Esophagus muscularis mucosa (tissue), 4 donors: Measurements from ENCODE around the gene GALNT18. TPM values are rescaled to one million over a fixed set of nuclear protein-coding genes. Genes with fewer than 3 reads are reported as not detected.

Source experiments
- DNase-seq: peaks from one replicate; pipeline ENCODE4 v3.0.0-alpha.2; 2017; ENCODE audit errors: extremely low spot score
- H3K27ac ChIP-seq, 4 donors: fragments of 200-600 bp; sonication (generic); replicated peaks in 1 of 4; 1 replicate in 3 of 4; 2 replicates in 1 of 4; pipeline ENCODE4 v1.5.1; 2016 to 2019; ENCODE audit warnings: mild to moderate bottlenecking in 1 of 4
- H3K27me3 ChIP-seq, 4 donors: fragments of 200-600 bp; sonication (generic); one replicate each; pipeline versions ENCODE4 v1.5.1 to v1.6.0; 2016 to 2019
- H3K36me3 ChIP-seq, 4 donors: fragments of 200-600 bp; sonication (generic); one replicate each; pipeline ENCODE4 v1.5.1; 2016 to 2019
- H3K4me1 ChIP-seq, 4 donors: fragments of 200-600 bp; sonication (generic); one replicate each; pipeline ENCODE4 v1.5.1; 2016 to 2019
- H3K4me3 ChIP-seq, 4 donors: fragments of 200-600 bp; sonication (generic); 1 replicate in 2 of 4; 2 replicates in 2 of 4; pipeline ENCODE4 v1.5.1; 2016 to 2019; ENCODE audit warnings: mild to moderate bottlenecking in 4 of 4, moderate library complexity in 1 of 4
- H3K9me3 ChIP-seq, 4 donors: fragments of 200-600 bp; sonication (generic); 1 replicate in 3 of 4; 2 replicates in 1 of 4; pipeline ENCODE4 v1.5.1; 2016 to 2019
- CTCF ChIP-seq, 3 experiments: fragments of 200-600 bp in 2 of 3; fragments of 450-650 bp in 1 of 3; sonication (generic) in 2 of 3; IDR thresholded peaks; one replicate each; pipeline ENCODE4 v1.5.1; 2017 to 2019; ENCODE audit warnings: antibody characterized with exemption in 3 of 3, mild to moderate bottlenecking in 2 of 3, moderate library complexity in 1 of 3
- EP300 ChIP-seq: sonication (generic); formaldehyde crosslinking; IDR thresholded peaks from one replicate; pipeline ENCODE4 v1.6.1; 2017; ENCODE audit warnings: antibody characterized with exemption
- POLR2A ChIP-seq: fragments of 450-650 bp; IDR thresholded peaks from one replicate; pipeline ENCODE4 v1.6.1; 2017; ENCODE audit warnings: antibody characterized with exemption, moderate library complexity, mild to moderate bottlenecking, low read depth
- POLR2AphosphoS5 ChIP-seq, 2 donors: sonication (generic); formaldehyde crosslinking; IDR thresholded peaks; one replicate each; pipeline ENCODE4 v1.6.1; 2017; ENCODE audit warnings: antibody characterized with exemption in 2 of 2
- WGBS: methylation state at CpG from one replicate; pipeline ENCODE4 v1.1.5; 2018; 5-methylcytosine and 5-hydroxymethylcytosine counted together
- intact Hi-C: fragments of 100-400 bp; cut with DNase I; formaldehyde crosslinking; loops from one replicate; pipeline ENCODE4 v1.15.1; 2023
- total RNA-seq, 4 donors: library from RNA; depleted of rRNA; stranded (reverse); fragments of >200 nt; gene quantifications; one replicate each; pipeline versions ENCODE4 v1.1.0 to v1.2.1, GENCODE V29; 2016

GALNT18 gene
- total RNA-seq, 4 donors from 2014 or later = 29.1 to 67.0 (median 49.3) TPM

- intact Hi-C loops = loop anchor here (5.0 to 10.0 kb wide), 2 partner anchors 234 to 327 kb away; no protein-coding TSS in a partner anchor
- H3K27me3 ChIP-seq = no peaks in the 10 kb centered on the region
These were observed 360.2 kb downstream of the GALNT18 start for GRCh38 chr11:11261629-11262028.

GRCh38 chr11:11260903-11261302 is 360.9 kb downstream of the GALNT18 start:
- Histone ChIP-seq H3K9me3 (no peaks in the 10 kb centered on the region), H3K27me3 (no peaks in the 10 kb centered on the region), H3K36me3 (no peaks in the 10 kb centered on the region), H3K27ac (no peak overlapping the region), H3K4me3 (no peak overlapping the region), H3K4me1 (peaks cover 6 to 30% (median 19%) of the 10 kb centered on the region in 4 donors)
- intact Hi-C loops = loop anchor here (5.0 to 10.0 kb wide), 2 partner anchors 234 to 326 kb away; no protein-coding TSS in a partner anchor
- DNase-seq = no peak
- TF ChIP-seq EP300 = no peak
- TF ChIP-seq CTCF (IDR thresholded peaks at IDR 0.05) = no peak
- no peak for TF ChIP-seq POLR2A
- no peak for TF ChIP-seq POLR2AphosphoS5 (IDR thresholded peaks at IDR 0.05)
- WGBS = 79% methylated on average over 4 of the region's 4 CpGs

More at GRCh38 chr11:11261629-11262028, 360.2 kb downstream of the GALNT18 start:
- Histone ChIP-seq H3K4me3 (no peak overlapping the region), H3K27ac (no peak overlapping the region), H3K9me3 (no peaks in the 10 kb centered on the region), H3K36me3 (peaks cover 0 to under 1% (median 0%) of the 10 kb centered on the region in 4 donors), H3K4me1 (peaks cover 6 to 37% (median 24%) of the 10 kb centered on the region in 4 donors)
- no peak for TF ChIP-seq POLR2A
- TF ChIP-seq POLR2AphosphoS5 (IDR thresholded peaks at IDR 0.05) = no peak
- TF ChIP-seq EP300 = no peak
- no peak for TF ChIP-seq CTCF (IDR thresholded peaks at IDR 0.05)
- no peak for DNase-seq
- WGBS = 86% methylated on average over 5 of the region's 5 CpGs

- intact Hi-C loops = no loop called here
- no peaks in the 10 kb centered on the region for H3K36me3 ChIP-seq
- 94% methylated on average over 5 of the region's 5 CpGs for WGBS
These were observed 367.8 kb downstream of the GALNT18 start for GRCh38 chr11:11253995-11254394.

GRCh38 chr11:11253497-11253896 is 368.3 kb downstream of the GALNT18 start:
- H3K4me1 ChIP-seq = no peaks in the 10 kb centered on the region
- TF ChIP-seq POLR2A (no peak), POLR2AphosphoS5 (IDR thresholded peaks at IDR 0.05) (no peak), CTCF (IDR thresholded peaks at IDR 0.05) (no peak), EP300 (no peak)
- no peaks in the 10 kb centered on the region for H3K9me3 ChIP-seq
- 73% methylated on average over 4 of the region's 4 CpGs for WGBS
- no peak overlapping the region for H3K27ac ChIP-seq
- no peak for DNase-seq
- no peaks in the 10 kb centered on the region for H3K27me3 ChIP-seq
- no peaks in the 10 kb centered on the region for H3K36me3 ChIP-seq
- intact Hi-C loops = no loop called here
- H3K4me3 ChIP-seq = no peak overlapping the region

More at GRCh38 chr11:11253995-11254394, 367.8 kb downstream of the GALNT18 start:
- DNase-seq = no peak
- H3K27me3 ChIP-seq = no peaks in the 10 kb centered on the region
- no peaks in the 10 kb centered on the region for H3K9me3 ChIP-seq
- no peaks in the 10 kb centered on the region for H3K4me1 ChIP-seq
- no peak overlapping the region for H3K27ac ChIP-seq
- H3K4me3 ChIP-seq = no peak overlapping the region
- TF ChIP-seq CTCF (IDR thresholded peaks at IDR 0.05) (no peak), POLR2A (no peak), EP300 (no peak), POLR2AphosphoS5 (IDR thresholded peaks at IDR 0.05) (no peak)

GRCh38 chr11:11252403-11252802 is 369.4 kb downstream of the GALNT18 start:
- no peak overlapping the region for H3K4me3 ChIP-seq
- 97% methylated on average over 5 of the region's 6 CpGs for WGBS
- no peaks in the 10 kb centered on the region for H3K9me3 ChIP-seq
- intact Hi-C loops = no loop called here
- no peak overlapping the region for H3K27ac ChIP-seq
- H3K27me3 ChIP-seq = no peaks in the 10 kb centered on the region
- no peak for DNase-seq
- H3K36me3 ChIP-seq = no peaks in the 10 kb centered on the region
- no peak for TF ChIP-seq EP300
- TF ChIP-seq POLR2A = no peak
- TF ChIP-seq POLR2AphosphoS5 (IDR thresholded peaks at IDR 0.05) = no peak
- TF ChIP-seq CTCF (IDR thresholded peaks at IDR 0.05) = no peak
- H3K4me1 ChIP-seq = no peaks in the 10 kb centered on the region
